HEK293 (cell line): Measurements from ENCODE around the gene ADAMTS14.

ENCODE experiments used
- CTCF ChIP-seq: fragments of 450-650 bp; formaldehyde crosslinking; IDR thresholded peaks from 2 replicates; pipeline ENCODE4 v1.5.1; 2016; ENCODE audit warnings: missing biosample characterization, missing genetic modification characterization
- ELK4 ChIP-seq: IDR thresholded peaks from 2 replicates; pipeline ENCODE4 v1.6.1; 2011; ENCODE audit warnings: mild to moderate bottlenecking, low read depth, low read length, borderline replicate concordance
- SP2 ChIP-seq: fragments of 450-650 bp; formaldehyde crosslinking; IDR thresholded peaks from 2 replicates; pipeline ENCODE4 v1.5.1; 2016; ENCODE audit warnings: missing biosample characterization, missing genetic modification characterization
- ZEB2 ChIP-seq: fragments of 450-650 bp; formaldehyde crosslinking; IDR thresholded peaks from 2 replicates; pipeline ENCODE4 v1.5.1; 2016; ENCODE audit warnings: missing biosample characterization, missing genetic modification characterization
- ZNF132 ChIP-seq: fragments of 450-650 bp; formaldehyde crosslinking; IDR thresholded peaks from 2 replicates; pipeline ENCODE4 v1.5.1; 2017; ENCODE audit warnings: missing biosample characterization, missing genetic modification characterization, borderline replicate concordance
- ZNF140 ChIP-seq: fragments of 450-650 bp; formaldehyde crosslinking; IDR thresholded peaks from 2 replicates; pipeline ENCODE4 v1.5.1; 2016; ENCODE audit warnings: missing biosample characterization, missing genetic modification characterization
- ZNF23 ChIP-seq: fragments of 450-650 bp; formaldehyde crosslinking; IDR thresholded peaks from 2 replicates; pipeline ENCODE4 v1.5.1; 2016; ENCODE audit warnings: missing biosample characterization, missing genetic modification characterization, borderline replicate concordance
- ZNF449 ChIP-seq: fragments of 450-650 bp; formaldehyde crosslinking; IDR thresholded peaks from 2 replicates; pipeline ENCODE4 v1.5.1; 2017; ENCODE audit warnings: missing biosample characterization, mild to moderate bottlenecking, missing genetic modification characterization, moderate library complexity
- ZNF624 ChIP-seq: fragments of 450-650 bp; formaldehyde crosslinking; IDR thresholded peaks from 2 replicates; pipeline ENCODE4 v1.5.1; 2017; ENCODE audit warnings: missing biosample characterization, missing genetic modification characterization

GRCh38 chr10:70761031-70761601 is 88.8 kb downstream of the ADAMTS14 start:
- TF ChIP-seq ZNF140 (tag by site-specific recombination) = no peak
- TF ChIP-seq CTCF (tag by site-specific recombination) = peak; percentile 32; the same call in 1 of the 2 replicates
- TF ChIP-seq ZNF132 (tag by site-specific recombination) = no peak
- TF ChIP-seq ZNF449 (tag by site-specific recombination) = no peak
- no peak for TF ChIP-seq SP2 (tag by site-specific recombination)
- TF ChIP-seq ZEB2 = no peak
- TF ChIP-seq ZNF624 = no peak
- no peak for TF ChIP-seq ELK4
- no peak for TF ChIP-seq ZNF23 (tag by site-specific recombination)
